Forelimb muscle (tissue), 1 donor: Measurements from ENCODE around the gene YWHAQ. TPM values are rescaled to one million over a fixed set of nuclear protein-coding genes. Genes with fewer than 3 reads are reported as not detected.
"Not testable (repeated sequence)": the region's sequence is repeated elsewhere in the genome, so short reads cannot be mapped to it uniquely, and the experiment has no call there.

Experiments used
- DNase-seq: peaks from one replicate; pipeline ENCODE4 v3.0.0-alpha.2; 2013; ENCODE audit warnings: low read depth
- polyA plus RNA-seq: library from polyadenylated mRNA; unstranded; fragments of 120-200 nt; gene quantifications from one replicate; pipeline ENCODE4 v1.2.1, GENCODE V29; 2013; ENCODE audit not compliant: insufficient read length

Gene YWHAQ
- polyA plus RNA-seq, 1 donor: 174 TPM

GRCh38 chr2:9594366-9595054, 36.3 kb downstream of the YWHAQ start:
- DNase-seq: no peak

DNA sequence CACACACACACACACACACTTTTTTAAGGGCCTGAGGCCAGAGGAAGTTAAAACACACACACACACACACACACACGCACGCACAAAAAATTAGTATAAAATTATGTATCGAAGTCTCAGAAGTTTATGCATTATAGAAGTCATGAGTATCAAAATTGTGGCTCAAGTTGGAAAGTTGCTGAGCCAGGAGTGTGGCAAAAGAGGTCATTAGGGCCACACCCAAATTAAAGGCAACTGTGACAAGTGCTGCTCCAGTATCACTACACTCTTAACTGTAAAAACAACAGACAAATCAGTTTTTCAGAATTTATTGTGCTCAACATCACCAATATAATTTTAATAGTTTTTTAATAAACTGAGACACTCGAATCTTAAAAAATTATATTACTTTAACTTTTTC, 36.9 kb downstream of the YWHAQ start:
- no peak for DNase-seq

DNA sequence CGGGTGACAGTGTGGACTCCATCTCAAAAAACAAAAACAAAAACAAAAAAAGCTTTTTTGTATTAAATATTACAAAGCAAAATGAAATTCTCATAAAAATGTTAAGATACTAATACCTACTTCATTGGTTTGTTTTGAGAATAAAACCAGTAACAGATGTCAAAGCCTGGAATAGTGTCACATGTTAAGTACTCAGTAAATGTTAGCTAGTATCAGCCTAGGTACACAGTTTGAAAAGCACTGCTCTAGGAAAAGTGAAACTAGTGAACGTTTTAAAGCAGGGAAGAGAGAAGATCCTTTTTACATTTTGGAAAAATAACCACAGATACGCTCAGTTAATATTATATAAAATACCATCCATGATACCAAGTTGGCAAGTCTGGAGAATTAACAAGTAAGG, 38.1 kb downstream of the YWHAQ start:
- no peak for DNase-seq

DNA sequence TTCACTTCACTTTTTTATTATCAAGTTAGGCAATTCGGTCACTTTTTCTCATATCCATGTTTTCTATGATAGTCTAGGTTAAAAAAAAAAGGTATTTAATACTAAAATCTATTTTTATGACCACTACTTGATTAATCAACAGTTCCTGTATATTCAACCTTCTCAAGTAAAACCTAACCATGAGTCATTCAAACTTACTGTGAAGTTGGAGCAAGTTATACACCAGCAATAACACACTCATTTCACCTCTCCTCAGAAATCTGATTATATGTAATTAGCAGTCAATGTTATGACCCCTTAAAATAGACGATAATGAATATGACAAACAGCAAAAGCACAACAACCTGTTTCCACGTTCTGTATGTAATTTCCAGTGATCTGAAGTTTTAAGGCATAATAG, 40.2 kb downstream of the YWHAQ start:
- DNase-seq: no peak

- no peak for DNase-seq
Observed at GRCh38 chr2:9586465-9586864, 44.3 kb downstream of the YWHAQ start.

GRCh38 chr2:9585486-9585885, 45.3 kb downstream of the YWHAQ start:
- no peak for DNase-seq

GRCh38 chr2:9584902-9585301, 45.9 kb downstream of the YWHAQ start:
- not testable (repeated sequence) for DNase-seq

DNA sequence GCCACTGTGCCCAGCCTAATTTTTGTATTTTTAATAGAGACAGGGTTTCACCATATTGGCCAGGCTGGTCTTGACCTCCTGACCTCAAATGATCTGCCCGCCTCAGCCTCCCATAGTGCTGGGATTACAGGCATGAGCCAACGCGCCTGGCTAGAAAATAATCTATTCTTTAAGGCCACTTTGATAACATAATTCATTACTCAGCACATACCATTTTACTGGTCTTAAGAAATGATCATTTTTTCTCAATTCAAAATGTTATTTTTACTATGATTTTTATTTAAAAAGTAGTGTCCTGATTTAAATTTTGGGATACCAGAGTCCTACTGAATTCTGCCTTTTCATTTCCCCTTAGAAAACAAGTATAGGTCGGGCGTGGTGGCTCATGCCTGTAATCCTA, 48.2 kb downstream of the YWHAQ start:
- no peak for DNase-seq

DNA sequence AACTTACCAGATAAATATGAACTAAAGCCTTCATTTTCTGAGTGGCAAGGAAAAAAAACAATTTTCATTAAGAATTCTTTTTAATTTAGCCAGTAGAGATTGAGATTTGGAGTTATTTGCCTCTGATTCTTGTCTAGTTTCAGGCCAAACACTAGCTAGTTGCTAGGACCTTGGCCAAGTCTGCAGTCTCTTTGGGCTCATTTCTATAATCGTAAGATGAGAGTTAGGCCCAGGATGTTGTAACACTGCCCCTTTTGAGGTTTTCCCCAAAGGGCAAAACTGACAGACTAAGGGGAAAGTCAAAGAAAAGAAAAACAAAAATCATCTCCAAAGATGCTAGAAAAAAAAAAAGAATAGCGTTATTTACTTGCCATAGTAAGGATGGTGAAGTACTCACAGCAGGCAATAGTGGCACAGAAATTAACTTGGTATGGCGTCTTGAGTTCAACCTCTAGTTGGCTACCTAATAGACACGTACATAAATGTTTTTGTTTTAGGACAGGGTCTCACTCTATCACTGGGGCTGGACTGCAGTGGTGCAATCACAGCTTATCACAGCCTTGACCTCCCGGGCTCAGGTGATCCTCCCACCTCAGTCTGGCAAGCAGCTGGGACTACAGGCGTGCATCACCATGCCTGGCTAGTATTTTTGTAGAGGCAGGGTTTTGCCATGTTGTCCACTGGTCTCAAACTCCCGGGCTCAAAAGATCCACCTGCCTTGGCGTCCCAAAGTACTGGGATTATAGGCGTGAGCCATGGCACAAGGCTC, 52.1 kb downstream of the YWHAQ start:
- no peak for DNase-seq

DNA sequence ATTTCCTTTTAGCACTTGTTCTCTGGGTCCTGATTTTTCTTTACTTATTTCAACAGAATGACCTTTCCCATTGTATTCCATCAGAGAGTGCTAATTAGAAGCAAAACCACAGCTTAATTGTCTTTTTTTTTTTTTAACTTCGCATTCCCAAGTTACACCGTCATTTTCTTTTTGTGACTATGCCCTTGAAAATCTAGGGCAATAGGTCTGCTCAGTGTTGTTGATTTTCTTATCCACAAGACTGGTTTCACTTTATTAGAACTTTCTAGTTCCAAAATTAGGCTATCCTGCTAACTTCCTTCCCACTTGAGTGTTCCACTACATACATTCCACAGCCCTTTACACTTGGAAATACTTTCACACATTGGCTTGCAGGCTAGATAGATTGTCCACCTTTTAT, 56.5 kb downstream of the YWHAQ start:
- DNase-seq: no peak

DNA sequence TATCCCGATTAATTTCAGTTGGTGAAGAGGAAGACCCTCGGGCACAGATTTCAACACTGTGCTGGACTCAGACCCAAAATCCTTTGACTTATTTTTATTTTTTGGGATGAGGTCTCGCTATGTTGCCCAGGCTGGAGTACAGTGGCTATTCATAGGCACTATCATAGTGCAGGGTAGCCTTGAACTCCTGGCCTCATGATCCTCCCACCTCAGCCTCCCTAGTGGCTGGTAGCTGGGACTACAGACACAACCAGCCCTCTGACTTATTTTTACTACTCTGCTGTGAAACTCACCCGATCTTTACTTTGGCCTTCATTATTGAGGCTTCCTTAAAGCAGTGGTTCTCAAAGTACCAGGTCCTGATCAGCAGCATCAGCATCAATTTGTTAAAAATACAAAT, 57.0 kb downstream of the YWHAQ start:
- DNase-seq: no peak

GRCh38 chr2:9573013-9573720, 57.6 kb downstream of the YWHAQ start:
- DNase-seq: no peak

DNA sequence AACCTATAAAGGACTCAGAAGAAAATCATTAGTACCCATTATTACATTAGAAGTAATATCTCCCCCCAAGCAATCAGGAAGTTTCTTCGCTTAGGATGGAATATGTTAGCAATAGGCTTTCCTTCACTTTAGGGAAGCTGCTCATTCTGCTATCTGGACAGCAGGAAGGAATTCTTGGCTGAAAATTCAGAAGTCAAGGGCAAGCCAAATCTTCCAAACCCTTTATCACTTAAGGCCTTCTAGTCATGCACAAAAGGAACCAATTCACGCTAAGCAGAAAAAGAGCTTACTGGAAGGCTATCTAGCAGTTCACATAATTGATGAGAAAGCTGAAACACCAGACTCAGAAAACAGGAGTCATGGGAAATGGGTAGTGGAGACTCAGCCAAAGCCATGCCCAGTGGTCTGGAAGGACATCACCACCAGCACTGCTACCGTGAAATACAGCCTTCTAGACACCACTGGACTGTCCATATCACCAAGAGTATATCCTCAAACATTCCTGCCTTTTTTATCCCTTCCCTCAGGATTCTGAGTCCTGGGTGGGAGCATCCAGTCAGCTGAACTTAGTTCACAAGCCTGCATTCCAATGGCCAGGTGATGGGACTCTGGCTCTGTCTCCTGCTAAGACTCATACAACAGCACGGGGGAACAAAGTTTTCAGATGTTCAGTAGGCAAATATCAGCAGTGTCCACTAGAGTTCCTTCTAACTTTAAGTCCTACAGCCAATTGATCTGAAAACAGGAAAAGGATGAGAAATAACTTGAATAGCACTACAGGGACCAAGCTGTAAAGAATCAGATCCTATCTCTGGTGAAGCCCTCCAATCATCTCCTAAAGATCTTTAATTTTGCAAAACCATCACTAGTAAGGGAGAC, 60.4 kb downstream of the YWHAQ start:
- DNase-seq: no peak

DNA sequence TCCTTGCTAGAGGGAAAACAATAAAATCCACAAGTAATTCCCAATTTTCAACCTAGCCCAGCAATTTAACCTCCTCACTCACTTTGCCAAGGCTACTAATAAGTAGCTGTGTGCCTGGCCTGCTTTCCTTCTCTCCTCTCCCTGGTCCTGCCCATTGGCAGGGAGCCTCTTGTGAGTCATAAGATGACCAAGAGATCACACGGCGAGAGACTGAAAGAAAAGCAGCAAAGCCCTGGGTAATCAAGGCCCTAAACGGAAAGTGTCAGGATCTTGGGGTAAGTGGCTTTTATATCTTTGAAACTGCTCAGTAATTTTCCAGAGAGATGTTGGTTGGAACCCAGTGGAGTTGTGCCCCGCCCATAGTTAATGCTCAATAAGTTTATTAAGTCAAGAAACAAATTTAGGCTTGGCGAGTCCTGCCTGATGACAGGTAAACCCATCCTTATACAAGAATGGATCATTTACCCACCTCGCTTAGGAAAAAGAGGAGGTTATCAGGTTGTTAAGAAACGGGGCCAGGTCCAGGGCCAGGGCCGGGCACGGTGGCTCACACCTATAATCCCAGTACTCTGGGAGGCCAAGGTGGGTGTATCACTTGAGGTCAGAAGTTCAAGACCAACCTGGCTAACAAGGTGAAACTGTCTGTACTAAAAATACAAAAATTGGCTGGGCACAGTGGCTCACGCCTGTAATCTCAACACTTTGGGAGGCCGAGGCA, 65.2 kb downstream of the YWHAQ start:
- no peak for DNase-seq

- DNase-seq: no peak
Observed at GRCh38 chr2:9560628-9561027, 70.2 kb downstream of the YWHAQ start.

DNA sequence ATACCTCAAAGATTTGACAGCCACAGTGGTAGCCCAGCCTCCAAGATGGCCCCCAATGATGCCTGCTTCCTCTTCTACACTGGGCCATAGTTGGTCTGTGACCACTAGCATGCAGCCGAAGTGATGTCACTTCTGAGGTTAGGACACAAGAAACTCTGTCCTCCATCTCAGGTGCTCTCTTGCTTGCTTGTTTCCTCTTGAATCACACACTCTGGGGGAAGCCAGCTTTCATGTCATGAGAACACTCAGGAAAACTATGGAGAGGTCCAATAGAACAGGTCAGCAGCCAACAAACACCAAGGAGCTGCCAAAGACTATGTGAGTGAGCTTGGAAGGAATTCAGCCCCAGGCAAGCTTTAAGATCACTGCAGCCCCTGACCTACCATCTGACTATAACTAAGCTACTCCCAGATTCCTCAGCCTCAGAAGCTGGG, 71.8 kb downstream of the YWHAQ start:
- DNase-seq: no peak

- DNase-seq: no peak
Observed at GRCh38 chr2:9556121-9556743, 74.6 kb downstream of the YWHAQ start.

GRCh38 chr2:9555297-9556120, 75.3 kb downstream of the YWHAQ start, which contains the start of gene ADAM17:
Gene ADAM17 (minus strand): TSS chr2:9555830. CDS start chr2:9555605, 225 bp downstream.
- DNase-seq: peak; percentile 74

- DNase-seq: peak; percentile 65
Observed at GRCh38 chr2:9554921-9555296, 75.9 kb downstream of the YWHAQ start.
